ENCODE measurements around the gene KRT85.
"Not testable (repeated sequence)": the region's sequence is repeated elsewhere in the genome, so short reads cannot be mapped to it uniquely, and the experiment has no call there.

Gene KRT85

GRCh38 chr12:52366738-52367485, at the start of gene KRT85:
KRT85 (minus strand) TSS chr12:52367481; CDS start chr12:52367405, 76 bp downstream.
- no peak for DNase-seq

- no peak for DNase-seq
Observed at GRCh38 chr12:52416795-52417194, 49.5 kb upstream of the KRT85 start.

- DNase-seq: no peak
Observed at GRCh38 chr12:52415870-52416750, 48.8 kb upstream of the KRT85 start.

DNA sequence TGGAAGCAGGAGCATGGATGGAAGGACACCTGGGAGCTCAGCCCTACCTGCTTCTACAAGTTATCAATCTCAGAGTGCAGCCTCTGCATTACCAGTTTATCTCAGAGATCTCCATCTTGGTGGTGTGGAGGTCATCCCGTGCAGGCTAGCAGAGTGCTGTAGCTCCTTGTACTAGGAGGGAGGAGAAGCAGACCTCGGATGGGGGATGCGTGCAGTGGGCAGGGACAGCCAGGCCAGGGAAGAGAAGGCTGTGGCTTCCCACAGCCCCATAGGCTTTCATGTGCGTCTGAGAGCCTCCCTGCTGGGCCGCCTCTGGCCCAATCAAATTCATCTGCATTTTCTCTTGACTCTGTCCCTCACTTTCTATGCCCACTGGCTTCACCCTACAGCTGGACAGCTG, 47.7 kb upstream of the KRT85 start:
- DNase-seq: no peak

DNA sequence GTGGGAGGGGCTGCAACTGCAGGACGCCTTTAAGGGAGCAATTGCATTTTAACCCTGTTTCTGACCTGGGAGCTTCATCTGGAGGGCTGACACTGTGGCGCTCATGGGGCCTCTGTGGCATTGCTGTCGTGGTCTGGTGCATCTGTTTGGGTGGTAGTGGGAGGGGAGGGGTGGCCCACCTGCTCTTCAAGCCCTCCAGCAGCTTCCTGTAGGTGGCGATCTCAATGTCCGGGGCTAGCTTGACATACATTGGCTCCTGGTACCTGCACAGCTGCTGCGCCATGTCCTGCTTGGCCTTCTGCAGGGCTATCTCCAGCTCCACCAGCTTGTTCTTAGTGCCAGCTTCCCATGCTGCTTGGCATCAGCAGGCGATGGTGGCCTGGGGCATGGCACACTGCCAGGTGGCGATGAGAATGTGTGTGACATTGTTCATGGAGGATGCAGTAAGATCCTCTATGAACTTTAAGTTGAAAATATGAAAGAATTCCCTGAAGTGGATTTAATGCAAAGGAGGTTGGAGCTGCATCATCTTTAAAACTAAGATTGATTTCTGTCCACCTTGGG, 46.6 kb upstream of the KRT85 start:
- no peak for DNase-seq

- no peak for DNase-seq
Observed at GRCh38 chr12:52413202-52413601, 45.9 kb upstream of the KRT85 start.

DNA sequence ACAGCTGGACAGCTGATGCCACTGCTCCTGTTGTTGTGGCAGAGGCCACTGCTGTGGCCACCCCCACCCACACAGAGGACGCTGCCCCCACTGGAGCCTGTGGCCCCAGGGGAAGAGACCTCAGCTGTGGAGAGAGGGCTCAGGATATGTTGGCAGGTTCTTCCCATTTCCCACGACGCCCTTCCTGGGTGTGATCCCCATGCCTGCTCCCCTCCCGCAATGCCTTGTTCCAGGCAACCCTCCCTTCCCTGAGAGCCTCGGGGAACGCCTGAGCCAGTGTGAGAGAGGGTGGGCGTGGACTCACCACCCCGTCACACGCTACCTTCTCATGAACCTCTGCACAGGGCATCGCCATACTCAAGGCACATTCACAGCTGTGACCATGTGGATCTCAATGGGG, 44.5 kb upstream of the KRT85 start:
- DNase-seq: no peak

DNA sequence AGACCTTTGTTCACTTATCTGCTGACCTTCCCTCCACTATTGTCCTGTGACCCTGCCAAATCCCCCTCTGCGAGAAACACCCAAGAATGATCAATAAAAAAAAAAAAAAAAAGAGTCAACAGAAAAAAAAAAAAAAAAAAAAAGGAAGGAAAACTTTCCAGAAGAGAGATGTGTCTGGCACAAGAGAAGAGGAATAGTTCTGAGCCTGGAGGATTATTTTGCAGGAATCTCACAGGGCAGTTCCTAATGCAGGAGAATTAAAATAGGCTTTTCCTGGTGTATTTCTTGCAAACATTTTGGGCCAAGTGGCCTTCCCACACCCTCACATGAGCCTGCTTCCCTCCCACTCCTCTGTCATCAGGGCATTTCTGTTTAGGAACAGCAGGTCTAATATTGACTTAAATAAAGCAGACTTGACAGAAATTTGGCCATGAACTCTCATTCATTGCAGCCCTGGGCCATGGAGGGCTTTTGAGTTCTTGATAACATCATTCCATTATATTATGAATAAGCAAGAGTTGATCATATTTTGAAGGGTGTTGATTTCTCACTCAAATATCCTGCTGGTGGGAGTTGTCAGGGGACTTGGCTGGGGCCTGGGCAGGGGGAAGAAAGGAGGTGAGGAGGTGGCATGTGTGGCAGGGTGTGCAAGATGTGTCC, 43.4 kb upstream of the KRT85 start:
- DNase-seq: not testable (repeated sequence)

GRCh38 chr12:52407918-52408317, 40.6 kb upstream of the KRT85 start:
- DNase-seq: no peak

- DNase-seq: no peak
Observed at GRCh38 chr12:52405922-52406385, 38.7 kb upstream of the KRT85 start, which contains the start of gene KRT82. KRT82 (minus strand) TSS chr12:52406335; CDS start chr12:52406277, 58 bp downstream.

DNA sequence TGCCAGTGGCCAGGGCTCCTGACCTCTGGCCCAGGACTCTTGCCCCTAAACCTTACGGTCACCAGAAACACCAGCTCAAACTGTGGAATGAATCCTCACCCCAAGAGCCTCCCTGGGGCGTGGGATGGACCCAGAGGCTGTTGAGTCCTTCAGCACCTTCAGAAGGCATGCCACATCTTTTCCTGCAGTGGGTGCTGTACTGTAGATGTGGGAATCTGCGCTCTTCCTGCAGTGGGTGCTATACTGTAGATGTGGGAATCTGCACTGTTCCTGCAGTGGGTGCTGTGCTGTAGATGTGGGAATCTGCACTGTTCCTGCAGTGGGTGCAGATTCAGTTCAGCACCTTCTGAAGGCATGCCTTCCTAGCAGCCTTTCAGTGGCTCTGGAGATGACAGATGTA, 37.7 kb upstream of the KRT85 start:
- no peak for DNase-seq

GRCh38 chr12:52403561-52403960, 36.3 kb upstream of the KRT85 start:
- DNase-seq: no peak

GRCh38 chr12:52402873-52403540, 35.7 kb upstream of the KRT85 start:
- no peak for DNase-seq

- DNase-seq: no peak
Observed at GRCh38 chr12:52402377-52402776, 35.1 kb upstream of the KRT85 start.

- no peak for DNase-seq
Observed at GRCh38 chr12:52401926-52402325, 34.6 kb upstream of the KRT85 start.

DNA sequence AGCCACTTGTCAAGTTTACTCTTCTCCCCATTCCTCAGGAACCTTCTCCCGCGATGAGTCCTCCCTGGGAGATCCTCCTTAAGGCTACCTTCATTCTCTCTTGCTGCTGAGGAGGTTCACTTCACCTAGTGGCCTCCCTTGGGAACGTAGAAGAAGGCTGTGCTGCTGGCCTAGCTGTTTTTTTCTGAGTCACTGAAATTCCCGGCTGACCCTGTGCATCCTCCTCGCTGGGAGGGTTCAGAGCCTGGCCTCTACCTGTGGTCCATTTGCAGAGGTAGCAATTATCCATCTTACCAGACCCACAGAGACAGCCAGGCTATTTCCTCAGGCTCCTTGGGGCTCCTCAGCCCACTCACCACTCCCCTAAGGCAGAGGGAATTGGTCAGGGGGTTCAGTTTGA, 34.2 kb upstream of the KRT85 start:
- no peak for DNase-seq

DNA sequence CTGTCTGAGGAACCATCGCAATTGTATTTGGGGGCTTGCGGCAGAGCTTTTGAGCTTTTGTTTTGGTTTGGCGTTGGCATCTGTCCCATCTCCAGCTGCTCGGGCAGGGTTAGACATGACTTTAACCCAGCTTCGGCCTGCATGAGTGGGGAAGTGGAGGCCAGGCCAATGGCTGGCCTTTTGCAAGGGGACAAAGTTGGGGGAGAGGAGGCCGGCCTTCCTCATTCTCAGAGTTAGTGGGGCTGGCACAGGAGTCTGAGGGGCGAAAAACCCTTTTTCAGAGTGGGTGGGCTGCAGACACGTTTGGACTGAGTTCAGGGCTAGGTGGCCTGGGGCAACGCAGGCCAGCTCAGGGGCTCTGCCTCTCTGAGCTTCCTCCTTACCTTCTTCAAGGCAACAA, 33.6 kb upstream of the KRT85 start:
- DNase-seq: no peak

DNA sequence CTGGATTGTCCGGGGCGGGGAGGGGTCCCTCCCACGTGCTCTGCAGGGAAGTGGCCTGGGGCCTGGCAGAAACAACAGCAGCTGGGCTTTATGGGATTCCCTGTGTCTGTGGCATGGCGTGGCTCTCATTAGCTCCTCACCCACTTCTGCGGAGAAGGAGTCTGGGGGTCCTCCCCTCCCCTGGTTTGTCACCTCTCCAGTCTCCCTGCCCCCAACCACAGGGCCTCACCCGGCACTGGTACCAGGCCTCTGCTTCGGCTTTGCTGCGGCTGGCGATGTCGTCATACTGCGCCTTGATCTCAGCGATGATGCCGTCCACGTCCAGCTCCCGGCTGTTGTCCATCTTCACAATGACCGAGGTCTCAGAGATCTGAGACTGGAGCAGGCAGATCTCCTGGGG, 32.5 kb upstream of the KRT85 start:
- no peak for DNase-seq

DNA sequence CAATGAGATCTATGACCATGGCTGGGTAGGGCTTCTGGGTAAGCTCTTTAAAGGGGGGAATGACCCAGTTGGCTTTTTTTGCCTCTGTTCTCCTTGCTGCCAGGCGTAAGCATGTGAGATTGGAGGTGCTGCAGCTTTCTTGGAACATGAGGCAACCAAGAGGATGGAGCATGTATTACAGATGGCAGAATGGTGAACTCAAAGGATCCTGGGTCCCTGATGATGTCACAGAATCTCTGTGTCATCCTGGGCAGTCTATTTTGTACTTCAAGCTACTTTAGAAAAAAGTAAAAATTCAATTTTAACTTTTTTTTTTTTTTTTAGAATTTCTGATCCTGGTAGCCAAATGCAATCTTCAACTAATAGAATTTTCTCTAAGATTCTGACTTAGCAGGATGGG, 30.9 kb upstream of the KRT85 start:
- no peak for DNase-seq

DNA sequence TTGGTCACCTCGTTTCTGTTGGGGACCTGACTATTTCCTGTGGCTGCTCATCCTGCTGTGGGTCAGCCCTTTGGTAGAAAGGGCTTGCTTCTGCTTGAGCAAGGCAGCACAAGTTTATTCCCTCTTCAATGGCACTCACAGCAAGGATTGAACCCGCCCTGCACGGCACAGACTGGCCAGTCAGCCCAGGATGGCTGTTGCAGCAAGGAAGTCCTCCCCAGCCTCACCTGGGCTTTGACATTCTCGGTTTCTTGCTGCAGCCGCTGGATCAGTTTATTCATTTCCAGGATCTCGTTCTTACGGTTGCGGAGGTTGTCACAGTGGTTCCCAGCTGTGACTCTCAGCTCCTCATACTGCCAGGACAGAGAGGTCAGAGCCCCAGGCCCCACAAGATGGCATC, 29.4 kb upstream of the KRT85 start:
- no peak for DNase-seq

DNA sequence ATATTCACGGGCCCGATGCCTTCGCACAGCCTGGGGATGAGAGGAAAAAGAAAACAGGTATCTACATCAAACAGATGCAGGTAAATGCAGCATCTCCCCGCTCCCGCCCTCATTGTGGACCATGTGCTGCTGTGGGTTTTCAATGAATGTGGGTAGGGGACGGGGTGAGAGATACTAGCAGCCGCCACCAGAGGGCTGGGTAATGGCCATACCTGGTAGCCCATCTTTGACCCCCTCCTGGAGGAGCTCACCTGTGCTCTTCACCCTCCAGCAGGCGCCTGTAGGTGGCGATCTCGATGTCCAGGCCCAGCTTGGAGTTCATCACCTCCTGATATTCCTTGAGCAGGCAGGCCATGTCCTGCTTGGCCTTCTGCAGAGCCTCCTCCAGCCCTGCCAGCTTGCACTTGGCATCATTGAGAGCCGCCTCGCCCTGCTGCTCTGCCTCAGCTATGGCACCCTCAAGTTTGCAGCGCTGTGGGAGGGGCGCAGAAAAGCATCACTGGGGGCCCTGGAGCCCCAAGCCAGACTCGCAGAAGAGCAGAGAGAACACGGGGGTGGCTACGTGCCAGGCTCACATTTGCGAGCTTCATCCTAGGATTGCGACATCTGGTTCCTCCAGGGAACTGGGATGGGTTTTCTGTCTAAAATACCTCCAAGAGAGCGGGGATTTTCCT, 28.6 kb upstream of the KRT85 start:
- DNase-seq: no peak

DNA sequence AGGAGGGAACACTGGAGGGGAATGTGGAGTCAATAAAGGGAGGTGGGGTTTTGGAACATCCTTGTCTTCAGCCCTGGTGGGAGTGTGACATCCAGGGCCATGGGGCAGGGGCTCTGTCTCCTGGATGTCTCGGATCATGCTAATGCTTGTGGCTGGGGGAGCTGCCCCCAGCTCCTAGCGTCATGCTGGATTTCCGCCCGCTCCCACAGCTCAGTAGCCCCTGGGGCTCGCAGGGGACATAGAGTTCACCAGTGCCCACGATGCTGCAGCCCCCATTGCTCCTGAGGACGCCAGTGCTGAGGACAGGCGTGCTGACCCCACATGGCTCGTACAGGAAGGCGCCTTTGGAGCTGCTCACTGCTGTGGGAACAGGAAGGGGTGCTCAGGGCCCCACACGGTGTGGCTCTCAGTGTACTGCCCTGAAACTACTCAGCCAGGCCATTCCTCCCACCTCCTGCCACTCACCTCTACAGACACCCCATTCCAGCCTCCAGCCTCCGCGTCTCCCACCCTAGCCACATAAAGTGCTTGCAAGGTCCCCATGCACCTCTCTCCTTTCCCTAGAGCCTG, 27.6 kb upstream of the KRT85 start:
- DNase-seq: no peak

Measured in NCI-H1105 (cell line).